GM12892 (cell line): ENCODE results near the gene SDCCAG8.

Experiments used
- POLR2A ChIP-seq: IDR thresholded peaks from 2 replicates; pipeline ENCODE4 v1.6.1; 2011; ENCODE audit warnings: low read depth, low read length, control low read depth
- POLR2AphosphoS5 ChIP-seq: IDR thresholded peaks from 2 replicates; pipeline ENCODE4 v1.6.1; 2011; ENCODE audit warnings: low read depth, low read length, control low read depth

- TF ChIP-seq POLR2A (no peak), POLR2AphosphoS5 (no peak)
Measured at GRCh38 chr1:243413431-243414151, 157.8 kb downstream of the SDCCAG8 start.
